Spleen (tissue), 11 donors: ENCODE measurements around the gene PCNX2. TPM values are rescaled to one million over a fixed set of nuclear protein-coding genes. Genes with fewer than 3 reads are reported as not detected.

Source experiments
- DNase-seq: peaks from one replicate; pipeline ENCODE4 v3.0.0-alpha.2; 2020
- H3K27ac ChIP-seq, 8 donors: fragments of 200-600 bp; sonication (generic) in 7 of 8; 1 replicate in 4 of 8; 2 replicates in 4 of 8; pipeline versions ENCODE4 v1.5.0 to v1.8.0; 2016 to 2021; ENCODE audit warnings: inconsistent platforms in 4 of 8, mild to moderate bottlenecking in 4 of 8, moderate library complexity in 1 of 8
- H3K27me3 ChIP-seq, 7 donors: fragments of 200-600 bp; sonication (generic) in 6 of 7; replicated peaks in 1 of 7; 1 replicate in 4 of 7; 2 replicates in 3 of 7; pipeline versions ENCODE4 v1.5.0 to v1.8.0; 2016 to 2021; ENCODE audit warnings: inconsistent platforms in 3 of 7, mild to moderate bottlenecking in 1 of 7
- H3K36me3 ChIP-seq, 6 donors: fragments of 200-600 bp; sonication (generic) in 5 of 6; 1 replicate in 4 of 6; 2 replicates in 2 of 6; pipeline versions ENCODE4 v1.5.0 to v1.8.0; 2016 to 2021; ENCODE audit warnings: inconsistent platforms in 2 of 6
- H3K4me1 ChIP-seq, 6 donors: fragments of 200-600 bp; sonication (generic) in 5 of 6; 1 replicate in 3 of 6; 2 replicates in 3 of 6; pipeline versions ENCODE4 v1.5.0 to v1.8.0; 2016 to 2021; ENCODE audit warnings: inconsistent platforms in 3 of 6
- H3K4me3 ChIP-seq, 8 donors: fragments of 200-600 bp; sonication (generic) in 7 of 8; 1 replicate in 4 of 8; 2 replicates in 4 of 8; pipeline versions ENCODE4 v1.5.0 to v1.8.0; 2016 to 2021; ENCODE audit warnings: inconsistent platforms in 4 of 8, mild to moderate bottlenecking in 4 of 8, moderate library complexity in 2 of 8
- H3K9me3 ChIP-seq, 8 donors: fragments of 200-600 bp; sonication (generic) in 7 of 8; 1 replicate in 4 of 8; 2 replicates in 4 of 8; pipeline versions ENCODE4 v1.5.0 to v1.8.0; 2016 to 2021; ENCODE audit warnings: inconsistent platforms in 4 of 8
- POLR2A ChIP-seq, 3 donors: fragments of 450-650 bp; IDR thresholded peaks; one replicate each; pipeline ENCODE4 v1.5.1; 2017; ENCODE audit warnings: antibody characterized with exemption in 3 of 3, mild to moderate bottlenecking in 1 of 3
- POLR2AphosphoS5 ChIP-seq, 3 donors: sonication (generic); formaldehyde crosslinking; IDR thresholded peaks; one replicate each; pipeline ENCODE4 v1.5.1; 2017; ENCODE audit warnings: antibody characterized with exemption in 3 of 3
- WGBS, 5 donors: extraction: QIAGEN DNeasy Blood & Tissue Kit in 3 of 5; methylation state at CpG; one replicate each; pipeline versions ENCODE4 v1.1.5 to v1.1.7; 2013 to 2018; 5-methylcytosine and 5-hydroxymethylcytosine counted together
- intact Hi-C: fragments of 100-400 bp; cut with DNase I; formaldehyde crosslinking; loops from one replicate; pipeline ENCODE4 v1.15.0; 2023; ENCODE audit warnings: low total_unique reads
- polyA plus RNA-seq, 3 donors: library from polyadenylated mRNA; stranded (reverse); fragments of 200-250 nt; gene quantifications; one replicate each; pipeline ENCODE4 v1.2.1, GENCODE V29; 2013
- total RNA-seq, 7 donors: library from RNA; depleted of rRNA in 3 of 7; stranded (reverse); fragments of >200 nt in 3 of 7; fragmentation: NEBNext Ultra II Directional in 4 of 7; extraction: Animal tissue kit (Norgen Biotek cat#: 25700) in 4 of 7; gene quantifications; one replicate each; pipeline versions ENCODE4 v1.1.0 to v1.2.1, GENCODE V29; 2016 to 2021
- TF ChIP-seq, protein P1 (sequence below), 11 experiments: fragments of 200-600 bp in 7 of 11; fragments of 450-650 bp in 4 of 11; sonication (generic) in 4 of 11; IDR thresholded peaks in 8 of 11; conservative IDR thresholded peaks in 3 of 11; 1 replicate in 7 of 11; 2 replicates in 4 of 11; pipeline versions ENCODE4 v1.4.0 to v1.8.0; 2016 to 2021; ENCODE audit warnings: antibody characterized with exemption in 11 of 11, inconsistent platforms in 4 of 11, mild to moderate bottlenecking in 1 of 11
- donor health status: healthy with polysubstance abuse.
- donor health status: DM: no; HTN: no; CAD: no; lungs with moderate emphysema.
- donor health status: DM: no; HTN: no; CAD: no.
- donor health status: Bipolar disorder and iron deficiency.
- donor health status: healthy.
- donor health status: DM: no; HTN: no; CAD: no.
- donor health status: DM: yes; HTN: yes; CAD: no.

PCNX2 gene
- total and polyA plus RNA-seq, 10 donors: 4.0 to 26.5 (median 15.4) TPM

DNA sequence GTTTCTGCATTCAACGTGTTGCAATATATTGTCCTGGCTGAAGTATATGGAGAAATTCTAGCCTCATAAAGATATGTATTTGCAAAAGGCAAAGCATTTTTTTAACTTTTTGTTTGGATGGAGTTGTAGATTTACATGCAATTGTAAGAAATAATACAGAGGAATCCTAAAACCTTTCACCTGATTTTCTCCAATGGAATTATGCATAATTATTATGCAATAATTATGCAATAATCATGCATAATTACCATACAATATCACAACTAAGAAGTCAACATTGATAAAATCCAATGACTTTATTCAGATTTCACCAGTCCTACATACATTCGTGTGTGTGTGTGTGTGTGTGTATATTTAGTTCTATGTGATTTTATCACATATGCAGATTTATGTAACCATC is 24.5 kb upstream of the PCNX2 start:
- no peak overlapping the region for H3K4me3 ChIP-seq
- intact Hi-C loops: no loop called here
- WGBS, 5 donors: 81 to 94% (median 92%) methylated on average over 2 of the region's 2 CpGs
- no peaks in the 10 kb centered on the region for H3K36me3 ChIP-seq
- H3K4me1 ChIP-seq: no peaks in the 10 kb centered on the region
- DNase-seq: no peak
- TF ChIP-seq POLR2A (IDR thresholded peaks at IDR 0.05) (no peak), POLR2AphosphoS5 (IDR thresholded peaks at IDR 0.05) (no peak)
- TF ChIP-seq, protein P1, sequence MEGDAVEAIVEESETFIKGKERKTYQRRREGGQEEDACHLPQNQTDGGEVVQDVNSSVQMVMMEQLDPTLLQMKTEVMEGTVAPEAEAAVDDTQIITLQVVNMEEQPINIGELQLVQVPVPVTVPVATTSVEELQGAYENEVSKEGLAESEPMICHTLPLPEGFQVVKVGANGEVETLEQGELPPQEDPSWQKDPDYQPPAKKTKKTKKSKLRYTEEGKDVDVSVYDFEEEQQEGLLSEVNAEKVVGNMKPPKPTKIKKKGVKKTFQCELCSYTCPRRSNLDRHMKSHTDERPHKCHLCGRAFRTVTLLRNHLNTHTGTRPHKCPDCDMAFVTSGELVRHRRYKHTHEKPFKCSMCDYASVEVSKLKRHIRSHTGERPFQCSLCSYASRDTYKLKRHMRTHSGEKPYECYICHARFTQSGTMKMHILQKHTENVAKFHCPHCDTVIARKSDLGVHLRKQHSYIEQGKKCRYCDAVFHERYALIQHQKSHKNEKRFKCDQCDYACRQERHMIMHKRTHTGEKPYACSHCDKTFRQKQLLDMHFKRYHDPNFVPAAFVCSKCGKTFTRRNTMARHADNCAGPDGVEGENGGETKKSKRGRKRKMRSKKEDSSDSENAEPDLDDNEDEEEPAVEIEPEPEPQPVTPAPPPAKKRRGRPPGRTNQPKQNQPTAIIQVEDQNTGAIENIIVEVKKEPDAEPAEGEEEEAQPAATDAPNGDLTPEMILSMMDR (IDR thresholded peaks at IDR 0.05 in 8 of 11, conservative IDR thresholded peaks at IDR 0.05 in 3 of 11): no peak
- no peaks in the 10 kb centered on the region for H3K9me3 ChIP-seq
- no peak overlapping the region for H3K27ac ChIP-seq
- peaks cover 0 to 6% (median 0%) of the 10 kb centered on the region in 7 donors for H3K27me3 ChIP-seq

DNA sequence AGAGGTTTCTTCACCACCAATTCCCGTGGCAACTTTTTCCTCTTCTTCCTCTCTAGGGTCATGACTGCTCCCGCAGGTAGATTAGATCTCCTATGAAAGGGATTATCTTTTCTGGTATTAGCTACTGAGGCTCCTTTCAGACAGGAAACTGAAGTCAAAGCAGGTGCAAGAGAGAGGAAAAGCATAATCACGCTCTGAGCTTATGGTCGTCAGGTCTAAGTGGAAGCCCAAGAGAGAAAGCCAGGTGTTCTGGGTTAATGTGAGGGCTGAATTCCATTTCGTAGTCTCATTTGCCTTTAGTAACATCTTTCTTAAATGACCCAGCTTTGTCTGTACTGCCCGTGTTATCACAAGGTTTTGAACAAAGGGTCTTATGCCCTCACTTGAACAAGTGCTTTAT is 23.7 kb upstream of the PCNX2 start:
- H3K4me3 ChIP-seq: no peak overlapping the region
- H3K27me3 ChIP-seq: peaks cover 0 to 6% (median 0%) of the 10 kb centered on the region in 7 donors
- no peaks in the 10 kb centered on the region for H3K4me1 ChIP-seq
- H3K27ac ChIP-seq: no peak overlapping the region
- no peak for DNase-seq
- 61 to 69% (median 65%) methylated on average over 6 of the region's 6 CpGs for WGBS, 5 donors
- intact Hi-C loops: no loop called here
- H3K36me3 ChIP-seq: no peaks in the 10 kb centered on the region
- TF ChIP-seq POLR2AphosphoS5 (IDR thresholded peaks at IDR 0.05): no peak
- TF ChIP-seq, protein P1 (IDR thresholded peaks at IDR 0.05 in 8 of 11, conservative IDR thresholded peaks at IDR 0.05 in 3 of 11): no peak
- H3K9me3 ChIP-seq: no peaks in the 10 kb centered on the region

DNA sequence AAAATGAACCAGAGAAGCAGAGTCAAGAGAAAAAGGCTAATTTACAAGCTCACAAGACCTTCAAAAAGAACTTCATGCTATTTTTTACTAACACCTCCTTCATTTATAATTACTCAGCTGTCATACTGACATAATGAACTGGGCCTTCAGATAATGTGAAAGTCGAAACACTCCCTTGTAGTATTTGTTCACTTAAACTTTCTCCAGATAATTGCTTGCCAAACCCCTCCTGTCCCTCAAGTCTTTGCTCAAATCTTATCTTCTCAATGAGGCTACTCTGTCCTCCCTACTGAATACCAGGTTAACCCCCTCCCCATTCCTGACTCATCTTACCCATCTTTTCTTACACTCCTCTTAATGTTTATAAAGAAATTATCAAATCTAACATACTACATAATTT is 20.9 kb upstream of the PCNX2 start:
- intact Hi-C loops: no loop called here
- Histone ChIP-seq H3K4me1 (no peaks in the 10 kb centered on the region), H3K27ac (no peak overlapping the region), H3K9me3 (no peaks in the 10 kb centered on the region), H3K4me3 (no peak overlapping the region), H3K27me3 (peaks cover 0 to 6% (median 0%) of the 10 kb centered on the region in 7 donors), H3K36me3 (no peaks in the 10 kb centered on the region)
- WGBS, 5 donors: 58 to 91% (median 74%) methylated on average over 1 of the region's 1 CpG
- no peak for DNase-seq
- no peak for TF ChIP-seq POLR2A (IDR thresholded peaks at IDR 0.05)
- TF ChIP-seq POLR2AphosphoS5 (IDR thresholded peaks at IDR 0.05): no peak
- TF ChIP-seq, protein P1 (IDR thresholded peaks at IDR 0.05 in 8 of 11, conservative IDR thresholded peaks at IDR 0.05 in 3 of 11): no peak

DNA sequence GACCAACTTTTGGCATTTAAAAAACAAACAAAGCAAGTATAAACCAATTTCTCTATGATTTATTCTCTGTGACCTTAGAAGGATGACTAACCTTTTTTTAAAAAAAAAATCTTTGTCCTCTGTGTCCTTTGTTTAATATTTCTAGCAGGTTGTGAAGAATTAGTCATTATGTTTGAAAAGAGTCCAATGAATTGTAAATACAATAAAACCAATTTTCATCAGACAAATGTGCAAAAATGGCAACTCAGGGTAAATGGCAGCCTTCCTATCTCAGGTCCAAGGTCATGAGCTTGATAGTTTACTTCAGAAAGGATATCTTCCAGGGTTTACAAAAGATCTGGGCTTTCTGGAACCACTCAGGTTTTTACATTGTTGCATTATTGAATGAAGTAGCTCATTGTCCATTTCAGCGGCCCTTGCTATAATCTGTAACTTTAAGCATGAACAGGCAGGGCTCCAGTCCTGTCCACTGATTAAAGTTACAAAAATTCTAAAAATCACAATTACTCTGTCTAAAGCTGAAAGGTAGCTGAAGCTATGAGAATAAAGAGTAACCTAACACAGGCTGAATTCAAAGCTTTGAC is 20.3 kb upstream of the PCNX2 start:
- 76 to 97% (median 89%) methylated on average over 1 of the region's 1 CpG for WGBS, 5 donors
- Histone ChIP-seq H3K4me1 (no peaks in the 10 kb centered on the region), H3K27ac (no peak overlapping the region)

More for the DNA sequence above, 20.3 kb upstream of the PCNX2 start:
- TF ChIP-seq POLR2A (IDR thresholded peaks at IDR 0.05) (no peak), POLR2AphosphoS5 (IDR thresholded peaks at IDR 0.05) (no peak)
- TF ChIP-seq, protein P1 (IDR thresholded peaks at IDR 0.05 in 8 of 11, conservative IDR thresholded peaks at IDR 0.05 in 3 of 11): no peak
- DNase-seq: no peak
- H3K36me3 ChIP-seq: no peaks in the 10 kb centered on the region
- intact Hi-C loops: no loop called here
- no peaks in the 10 kb centered on the region for H3K9me3 ChIP-seq
- H3K27me3 ChIP-seq: peaks cover 0 to 6% (median 0%) of the 10 kb centered on the region in 7 donors
- no peak overlapping the region for H3K4me3 ChIP-seq
